Central memory CD8-positive, alpha-beta T cell (primary cell): ENCODE measurements around the gene B4GALNT3.
"Not testable (repeated sequence)": the region's sequence is repeated elsewhere in the genome, so short reads cannot be mapped to it uniquely, and the experiment has no call there.

Source experiments
- ATAC-seq: fragments of 150-1000 bp; cut with Tn5 transposase; replicated peaks from 2 replicates; pipeline ENCODE4 v1.10.0; 2022; ENCODE audit warnings: mild to moderate bottlenecking, moderate FRiP score, moderate number of reproducible peaks; ENCODE audit not compliant: poor library complexity, severe bottlenecking; ENCODE audit errors: extremely low read depth
- DNase-seq, 2 donors: peaks; one replicate each; pipeline ENCODE4 v3.0.0; 2021; ENCODE audit warnings: low spot score in 2 of 2
- H3K27ac Mint-ChIP-seq: one replicate; pipeline ENCODE4 v1.8.0; 2022; ENCODE audit warnings: low read depth, mild to moderate bottlenecking, moderate library complexity, mixed read lengths
- H3K27me3 Mint-ChIP-seq: one replicate; pipeline ENCODE4 v1.8.0; 2022; ENCODE audit warnings: mixed read lengths
- H3K36me3 Mint-ChIP-seq: one replicate; pipeline ENCODE4 v1.8.0; 2022; ENCODE audit warnings: mild to moderate bottlenecking, moderate library complexity, mixed read lengths; ENCODE audit not compliant: insufficient read depth
- H3K4me1 Mint-ChIP-seq: one replicate; pipeline ENCODE4 v1.8.0; 2022; ENCODE audit warnings: mixed read lengths
- H3K4me3 Mint-ChIP-seq: one replicate; pipeline ENCODE4 v1.8.0; 2022; ENCODE audit warnings: mild to moderate bottlenecking, moderate library complexity, mixed read lengths
- H3K9me3 Mint-ChIP-seq: one replicate; pipeline ENCODE4 v1.8.0; 2022; ENCODE audit warnings: mixed read lengths

The B4GALNT3 gene

GRCh38 chr12:571795-572531 lies 112.2 kb downstream of the B4GALNT3 start:
- peaks cover 27% of the 10 kb centered on the region for H3K4me1 Mint-ChIP-seq
- peaks cover 6% of the 10 kb centered on the region for H3K36me3 Mint-ChIP-seq
- H3K27me3 Mint-ChIP-seq = no peaks in the 10 kb centered on the region
- peak overlapping the region; percentile 31 for H3K4me3 Mint-ChIP-seq
- ATAC-seq (no peak), DNase-seq (no peak)
- peak overlapping the region; percentile 64 for H3K27ac Mint-ChIP-seq
- H3K9me3 Mint-ChIP-seq = no peaks in the 10 kb centered on the region

- DNase-seq = no peak
- Mint-ChIP-seq H3K9me3 (no peaks in the 10 kb centered on the region), H3K27me3 (no peaks in the 10 kb centered on the region), H3K4me1 (peaks cover 23% of the 10 kb centered on the region), H3K27ac (no peak overlapping the region), H3K36me3 (peaks cover 6% of the 10 kb centered on the region), H3K4me3 (no peak overlapping the region)
- no peak for ATAC-seq
Observed at GRCh38 chr12:572532-572899, 112.8 kb downstream of the B4GALNT3 start.

- H3K36me3 Mint-ChIP-seq = peaks cover 6% of the 10 kb centered on the region
- H3K4me3 Mint-ChIP-seq = no peak overlapping the region
- ATAC-seq = no peak
- H3K27me3 Mint-ChIP-seq = no peaks in the 10 kb centered on the region
- H3K4me1 Mint-ChIP-seq = peaks cover 20% of the 10 kb centered on the region
- no peak for DNase-seq
- H3K27ac Mint-ChIP-seq = no peak overlapping the region
- H3K9me3 Mint-ChIP-seq = no peaks in the 10 kb centered on the region
Observed at GRCh38 chr12:573232-573631, 113.5 kb downstream of the B4GALNT3 start.

GRCh38 chr12:574475-575128 lies 114.9 kb downstream of the B4GALNT3 start:
- ATAC-seq = no peak
- H3K9me3 Mint-ChIP-seq = no peaks in the 10 kb centered on the region
- H3K27me3 Mint-ChIP-seq = no peaks in the 10 kb centered on the region
- peaks cover 6% of the 10 kb centered on the region for H3K36me3 Mint-ChIP-seq
- no peak for DNase-seq
- peaks cover 14% of the 10 kb centered on the region for H3K4me1 Mint-ChIP-seq
- H3K4me3 Mint-ChIP-seq = no peak overlapping the region
- H3K27ac Mint-ChIP-seq = no peak overlapping the region

GRCh38 chr12:575129-575502 lies 115.4 kb downstream of the B4GALNT3 start:
- Mint-ChIP-seq H3K36me3 (peaks cover 6% of the 10 kb centered on the region), H3K4me1 (peaks cover 10% of the 10 kb centered on the region), H3K9me3 (no peaks in the 10 kb centered on the region), H3K4me3 (no peak overlapping the region), H3K27me3 (no peaks in the 10 kb centered on the region), H3K27ac (peak overlapping the region; percentile 88)
- no peak for DNase-seq
- no peak for ATAC-seq

GRCh38 chr12:575948-576614 lies 116.3 kb downstream of the B4GALNT3 start:
- DNase-seq = peak; percentile 75 to 89
- Mint-ChIP-seq H3K4me3 (peak overlapping the region; percentile 55), H3K4me1 (peaks cover 10% of the 10 kb centered on the region), H3K27me3 (no peaks in the 10 kb centered on the region), H3K27ac (peak overlapping the region; percentile 88), H3K36me3 (peaks cover 9% of the 10 kb centered on the region), H3K9me3 (no peaks in the 10 kb centered on the region)
- peak; percentile 96 for ATAC-seq

- ATAC-seq (no peak), DNase-seq (no peak)
- peaks cover 10% of the 10 kb centered on the region for H3K4me1 Mint-ChIP-seq
- peak overlapping the region; percentile 88 for H3K27ac Mint-ChIP-seq
- peaks cover 7% of the 10 kb centered on the region for H3K36me3 Mint-ChIP-seq
- H3K9me3 Mint-ChIP-seq = no peaks in the 10 kb centered on the region
- no peaks in the 10 kb centered on the region for H3K27me3 Mint-ChIP-seq
- H3K4me3 Mint-ChIP-seq = peak overlapping the region; percentile 55
Observed at GRCh38 chr12:576615-577110, 116.9 kb downstream of the B4GALNT3 start.

GRCh38 chr12:577994-578747 lies 118.4 kb downstream of the B4GALNT3 start:
- H3K9me3 Mint-ChIP-seq, DNase-seq, H3K27me3 Mint-ChIP-seq, H3K36me3 Mint-ChIP-seq, H3K4me3 Mint-ChIP-seq, H3K27ac Mint-ChIP-seq, ATAC-seq: not testable (repeated sequence)
- H3K4me1 Mint-ChIP-seq = peaks cover 10% of the 10 kb centered on the region

- no peak overlapping the region for H3K27ac Mint-ChIP-seq
- ATAC-seq (no peak), DNase-seq (no peak)
- H3K4me1 Mint-ChIP-seq = peaks cover 10% of the 10 kb centered on the region
- no peaks in the 10 kb centered on the region for H3K9me3 Mint-ChIP-seq
- peaks cover 7% of the 10 kb centered on the region for H3K36me3 Mint-ChIP-seq
- no peak overlapping the region for H3K4me3 Mint-ChIP-seq
- no peaks in the 10 kb centered on the region for H3K27me3 Mint-ChIP-seq
Observed at GRCh38 chr12:578748-579419, 119.1 kb downstream of the B4GALNT3 start.

GRCh38 chr12:579420-580110 lies 119.8 kb downstream of the B4GALNT3 start:
- Mint-ChIP-seq H3K27me3 (no peaks in the 10 kb centered on the region), H3K27ac (no peak overlapping the region)

GRCh38 chr12:580813-581212 lies 121.1 kb downstream of the B4GALNT3 start:
- Mint-ChIP-seq H3K27me3 (no peaks in the 10 kb centered on the region), H3K4me3 (no peak overlapping the region), H3K36me3 (peaks cover 7% of the 10 kb centered on the region), H3K27ac (no peak overlapping the region), H3K9me3 (no peaks in the 10 kb centered on the region), H3K4me1 (peaks cover 10% of the 10 kb centered on the region)
- DNase-seq (no peak), ATAC-seq (no peak)

More at GRCh38 chr12:579420-580110, 119.8 kb downstream of the B4GALNT3 start:
- H3K4me1 Mint-ChIP-seq = peaks cover 10% of the 10 kb centered on the region
- H3K9me3 Mint-ChIP-seq = no peaks in the 10 kb centered on the region
- ATAC-seq (no peak), DNase-seq (no peak)
- H3K4me3 Mint-ChIP-seq = no peak overlapping the region
- peaks cover 7% of the 10 kb centered on the region for H3K36me3 Mint-ChIP-seq
